HEK293 (cell line): ENCODE results near the gene DCTN1.

Experiments
- CTCF ChIA-PET: fragments of 350-600 bp; formaldehyde crosslinking; extraction: SDS; loops from one replicate; lab custom pipeline; 2021; ENCODE audit warnings: antibody characterized with exemption; lab: Yijun Ruan, JAX
- POLR2A ChIA-PET: fragments of 300-600 bp; formaldehyde crosslinking; extraction: SDS; loops from one replicate; lab custom pipeline; 2020; ENCODE audit warnings: antibody characterized with exemption, inconsistent platforms; lab: Yijun Ruan, JAX
- H3K27ac ChIP-seq: fragments of 200-500 bp; sonication (Bioruptor generic); 2 replicates; pipeline ENCODE4 v1.5.1; 2014; ENCODE audit warnings: low read depth, low read length, control low read depth, inconsistent platforms; ENCODE audit errors: extremely low read depth
- H3K36me3 ChIP-seq, 2 experiments: fragments of 200-500 bp in 1 of 2; sonication (Bioruptor generic) in 1 of 2; 1 replicate in 1 of 2; 2 replicates in 1 of 2; pipeline ENCODE4 v1.5.1; 2014 to 2017; ENCODE audit warnings: inconsistent platforms in 2 of 2, low read length in 2 of 2; ENCODE audit not compliant: control insufficient read depth in 2 of 2, insufficient read depth in 1 of 2
- H3K4me1 ChIP-seq: fragments of 200-500 bp; sonication (Bioruptor generic); 2 replicates; pipeline ENCODE4 v1.5.1; 2014; ENCODE audit warnings: mild to moderate bottlenecking, low read length, inconsistent platforms; ENCODE audit not compliant: control insufficient read depth, insufficient read depth
- H3K4me3 ChIP-seq: 2 replicates; pipeline ENCODE4 v1.5.1; 2011; ENCODE audit warnings: low read depth, mild to moderate bottlenecking, control low read depth, low read length, moderate library complexity
- H3K9me3 ChIP-seq: fragments of 200-500 bp; sonication (Bioruptor generic); 2 replicates; pipeline ENCODE4 v1.5.1; 2014; ENCODE audit warnings: low read depth, low read length, inconsistent platforms; ENCODE audit not compliant: control insufficient read depth, insufficient read depth
- GLI4 ChIP-seq: fragments of 450-650 bp; formaldehyde crosslinking; IDR thresholded peaks from 2 replicates; pipeline ENCODE4 v1.5.1; 2016; ENCODE audit warnings: missing biosample characterization, missing genetic modification characterization
- ZBTB26 ChIP-seq: fragments of 450-650 bp; formaldehyde crosslinking; optimal IDR thresholded peaks from 2 replicates; pipeline ENCODE3; 2016; ENCODE audit warnings: missing biosample characterization, mild to moderate bottlenecking, missing genetic modification characterization
- ZFHX2 ChIP-seq: fragments of 450-650 bp; formaldehyde crosslinking; conservative IDR thresholded peaks from 2 replicates; pipeline ENCODE4 v1.5.1; 2016; ENCODE audit warnings: missing biosample characterization, missing genetic modification characterization
- ZFP3 ChIP-seq: fragments of 450-650 bp; formaldehyde crosslinking; IDR thresholded peaks from 2 replicates; pipeline ENCODE4 v1.5.1; 2016; ENCODE audit warnings: low read depth, missing biosample characterization, missing genetic modification characterization
- ZNF174 ChIP-seq: fragments of 450-650 bp; formaldehyde crosslinking; IDR thresholded peaks from 2 replicates; pipeline ENCODE4 v1.5.0; 2017; ENCODE audit warnings: missing biosample characterization, mild to moderate bottlenecking, missing genetic modification characterization
- ZNF23 ChIP-seq: fragments of 450-650 bp; formaldehyde crosslinking; IDR thresholded peaks from 2 replicates; pipeline ENCODE4 v1.5.1; 2016; ENCODE audit warnings: missing biosample characterization, missing genetic modification characterization, borderline replicate concordance
- ZNF274 ChIP-seq, 2 experiments: fragments of 200-500 bp in 1 of 2; fragments of 450-650 bp in 1 of 2; sonication (Bioruptor generic) in 1 of 2; formaldehyde crosslinking in 1 of 2; IDR thresholded peaks; 2 replicates each; pipeline versions ENCODE4 v1.5.1 to v1.6.1; 2014 to 2016; ENCODE audit warnings: borderline replicate concordance in 1 of 2, inconsistent platforms in 1 of 2, low read length in 1 of 2, missing biosample characterization in 1 of 2, missing genetic modification characterization in 1 of 2
- ZNF394 ChIP-seq: fragments of 450-650 bp; formaldehyde crosslinking; IDR thresholded peaks from 2 replicates; pipeline ENCODE4 v1.5.1; 2016; ENCODE audit warnings: missing biosample characterization, missing genetic modification characterization, mild to moderate bottlenecking, moderate library complexity, borderline replicate concordance
- ZNF596 ChIP-seq: fragments of 450-650 bp; IDR thresholded peaks from 2 replicates; pipeline ENCODE4 v1.5.0; 2018; ENCODE audit warnings: missing biosample characterization, mild to moderate bottlenecking, missing genetic modification characterization, moderate library complexity
- ZSCAN5A ChIP-seq: fragments of 450-650 bp; formaldehyde crosslinking; IDR thresholded peaks from 2 replicates; pipeline ENCODE4 v1.5.1; 2016; ENCODE audit warnings: missing biosample characterization, missing genetic modification characterization
- TF ChIP-seq, protein P1 (sequence below): fragments of 450-650 bp; formaldehyde crosslinking; IDR thresholded peaks from 2 replicates; pipeline ENCODE4 v1.5.1; 2016; ENCODE audit warnings: missing biosample characterization, missing genetic modification characterization, borderline replicate concordance
- TF ChIP-seq, protein P2 (sequence below): fragments of 450-650 bp; formaldehyde crosslinking; IDR thresholded peaks from 2 replicates; pipeline ENCODE4 v1.5.1; 2017; ENCODE audit warnings: missing biosample characterization, missing genetic modification characterization

The DCTN1 gene

GRCh38 chr2:74415762-74416395 lies 35.8 kb upstream of the DCTN1 start (continued):
- no peak for TF ChIP-seq ZNF174 (tag by site-specific recombination)
- TF ChIP-seq, all 188 proteins: peak for 0

DNA sequence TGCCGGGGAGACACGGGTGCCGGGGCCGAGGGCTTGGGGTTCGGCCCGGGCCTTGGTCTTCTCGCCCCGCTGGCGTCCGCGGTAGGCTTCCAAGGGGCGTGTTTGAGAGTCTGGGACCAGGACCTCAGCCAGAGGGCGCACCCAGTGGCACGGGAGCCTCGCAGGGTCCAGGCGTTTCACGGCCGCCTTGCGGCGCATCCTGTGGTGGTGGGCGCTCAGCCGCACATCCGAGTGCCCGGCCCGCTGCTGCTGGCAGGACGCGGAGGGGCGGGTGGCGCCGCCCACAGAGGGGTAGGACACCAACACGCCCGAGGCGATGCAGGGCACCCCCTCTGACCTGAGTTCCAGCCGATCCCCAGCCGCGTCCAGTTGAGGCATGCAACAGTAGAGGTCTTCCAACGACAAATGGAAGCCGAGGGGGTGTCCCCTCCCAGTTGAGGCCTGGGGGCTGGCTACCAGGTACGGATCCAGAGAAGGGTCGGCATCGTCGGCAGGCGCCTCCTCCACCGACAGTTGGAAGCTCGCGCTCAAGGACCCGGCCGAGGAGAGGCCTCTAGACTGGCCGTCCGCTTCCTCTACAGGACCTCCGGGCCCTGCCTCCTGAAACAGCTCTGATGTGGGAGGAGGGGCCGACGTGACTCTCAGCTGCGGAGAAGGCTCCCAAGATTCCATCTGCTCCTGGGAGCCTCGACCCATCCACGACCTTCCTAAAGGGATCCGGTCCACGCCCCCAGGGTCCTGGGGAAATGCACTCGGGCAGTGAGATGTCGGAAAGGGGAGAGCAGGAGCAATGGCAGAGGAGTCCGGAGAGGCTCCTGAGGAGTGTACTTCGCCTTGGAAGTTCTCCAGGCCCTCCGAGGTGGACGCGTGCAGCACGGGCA lies 35.0 kb upstream of the DCTN1 start:
- Histone ChIP-seq H3K4me1 (no peaks in the 10 kb centered on the region), H3K4me3 (no peak overlapping the region), H3K9me3 (no peaks in the 10 kb centered on the region), H3K36me3 (no peaks in the 10 kb centered on the region), H3K27ac (no peak overlapping the region)
- TF ChIP-seq ZNF23 (no peak), ZBTB26 (tag by site-specific recombination) (no peak), GLI4 (tag by site-specific recombination) (no peak), ZFP3 (no peak), ZNF394 (tag by site-specific recombination) (no peak), ZSCAN5A (no peak)
- ChIA-PET POLR2A (no interaction called here), CTCF (interaction anchor here (1.4 kb wide), 1 partner anchor 15 kb away, joined by 3 read pairs; no protein-coding TSS in a partner anchor)

DNA sequence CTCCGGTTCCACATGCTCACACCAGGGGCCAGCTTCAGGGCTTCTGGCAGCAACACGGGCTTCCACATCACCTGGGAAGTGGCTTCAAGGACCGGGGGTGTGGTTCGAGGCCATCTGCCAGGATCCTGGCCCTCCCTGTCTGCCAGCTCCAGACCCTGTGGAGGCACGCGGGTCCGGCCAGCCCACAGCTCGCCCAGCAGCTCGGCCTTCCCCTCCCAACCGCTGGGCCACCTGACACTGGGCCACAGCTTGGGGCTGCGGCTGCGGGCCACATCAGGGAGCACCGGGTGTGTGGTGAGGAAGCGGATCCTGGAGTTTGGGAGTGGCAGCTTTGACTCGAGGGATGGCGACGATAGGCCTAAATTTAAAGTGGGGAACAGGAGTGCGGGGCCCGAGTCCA lies 34.3 kb upstream of the DCTN1 start:
- H3K4me3 ChIP-seq, result no peak overlapping the region

More for the DNA sequence above, 34.3 kb upstream of the DCTN1 start:
- no peaks in the 10 kb centered on the region for H3K36me3 ChIP-seq
- POLR2A ChIA-PET, result no interaction called here
- H3K4me1 ChIP-seq, result no peaks in the 10 kb centered on the region
- H3K27ac ChIP-seq, result no peak overlapping the region
- TF ChIP-seq, protein P1, sequence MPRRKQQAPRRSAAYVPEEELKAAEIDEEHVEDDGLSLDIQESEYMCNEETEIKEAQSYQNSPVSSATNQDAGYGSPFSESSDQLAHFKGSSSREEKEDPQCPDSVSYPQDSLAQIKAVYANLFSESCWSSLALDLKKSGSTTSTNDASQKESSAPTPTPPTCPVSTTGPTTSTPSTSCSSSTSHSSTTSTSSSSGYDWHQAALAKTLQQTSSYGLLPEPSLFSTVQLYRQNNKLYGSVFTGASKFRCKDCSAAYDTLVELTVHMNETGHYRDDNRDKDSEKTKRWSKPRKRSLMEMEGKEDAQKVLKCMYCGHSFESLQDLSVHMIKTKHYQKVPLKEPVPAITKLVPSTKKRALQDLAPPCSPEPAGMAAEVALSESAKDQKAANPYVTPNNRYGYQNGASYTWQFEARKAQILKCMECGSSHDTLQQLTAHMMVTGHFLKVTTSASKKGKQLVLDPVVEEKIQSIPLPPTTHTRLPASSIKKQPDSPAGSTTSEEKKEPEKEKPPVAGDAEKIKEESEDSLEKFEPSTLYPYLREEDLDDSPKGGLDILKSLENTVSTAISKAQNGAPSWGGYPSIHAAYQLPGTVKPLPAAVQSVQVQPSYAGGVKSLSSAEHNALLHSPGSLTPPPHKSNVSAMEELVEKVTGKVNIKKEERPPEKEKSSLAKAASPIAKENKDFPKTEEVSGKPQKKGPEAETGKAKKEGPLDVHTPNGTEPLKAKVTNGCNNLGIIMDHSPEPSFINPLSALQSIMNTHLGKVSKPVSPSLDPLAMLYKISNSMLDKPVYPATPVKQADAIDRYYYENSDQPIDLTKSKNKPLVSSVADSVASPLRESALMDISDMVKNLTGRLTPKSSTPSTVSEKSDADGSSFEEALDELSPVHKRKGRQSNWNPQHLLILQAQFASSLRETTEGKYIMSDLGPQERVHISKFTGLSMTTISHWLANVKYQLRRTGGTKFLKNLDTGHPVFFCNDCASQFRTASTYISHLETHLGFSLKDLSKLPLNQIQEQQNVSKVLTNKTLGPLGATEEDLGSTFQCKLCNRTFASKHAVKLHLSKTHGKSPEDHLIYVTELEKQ (tag by site-specific recombination), result no peak
- TF ChIP-seq ZFHX2 (tag by site-specific recombination), result no peak
- TF ChIP-seq ZNF274 (IDR thresholded peaks at IDR 0.05; ENCODE audit: low read length), result no peak
- TF ChIP-seq ZNF274 (tag by site-specific recombination; IDR thresholded peaks at IDR 0.05; ENCODE audit: borderline replicate concordance), result no peak
- no peak for TF ChIP-seq ZNF596
- TF ChIP-seq, protein P2, sequence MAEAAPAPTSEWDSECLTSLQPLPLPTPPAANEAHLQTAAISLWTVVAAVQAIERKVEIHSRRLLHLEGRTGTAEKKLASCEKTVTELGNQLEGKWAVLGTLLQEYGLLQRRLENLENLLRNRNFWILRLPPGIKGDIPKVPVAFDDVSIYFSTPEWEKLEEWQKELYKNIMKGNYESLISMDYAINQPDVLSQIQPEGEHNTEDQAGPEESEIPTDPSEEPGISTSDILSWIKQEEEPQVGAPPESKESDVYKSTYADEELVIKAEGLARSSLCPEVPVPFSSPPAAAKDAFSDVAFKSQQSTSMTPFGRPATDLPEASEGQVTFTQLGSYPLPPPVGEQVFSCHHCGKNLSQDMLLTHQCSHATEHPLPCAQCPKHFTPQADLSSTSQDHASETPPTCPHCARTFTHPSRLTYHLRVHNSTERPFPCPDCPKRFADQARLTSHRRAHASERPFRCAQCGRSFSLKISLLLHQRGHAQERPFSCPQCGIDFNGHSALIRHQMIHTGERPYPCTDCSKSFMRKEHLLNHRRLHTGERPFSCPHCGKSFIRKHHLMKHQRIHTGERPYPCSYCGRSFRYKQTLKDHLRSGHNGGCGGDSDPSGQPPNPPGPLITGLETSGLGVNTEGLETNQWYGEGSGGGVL (tag by site-specific recombination), result no peak
- CTCF ChIA-PET, result no interaction called here
- H3K9me3 ChIP-seq, result no peaks in the 10 kb centered on the region
